Endometrial microvascular endothelial cells (primary cell): Measurements from ENCODE around the gene TROAP. TPM values are rescaled to one million over a fixed set of nuclear protein-coding genes. Genes with fewer than 3 reads are reported as not detected.
"Not testable (repeated sequence)": the region's sequence is repeated elsewhere in the genome, so short reads cannot be mapped to it uniquely, and the experiment has no call there.

Experiments used
- in situ Hi-C: cut with HindIII; loops from 2 replicates; pipeline ENCODE4 v1.10.0; 2017; ENCODE audit warnings: low sequenced_read_pairs, low pct_unique_long_range_greater_than_20kb; ENCODE audit errors: inconsistent ontology term
- total RNA-seq: library from RNA; depleted of rRNA; stranded (reverse); fragments of >200 nt; gene quantifications from one replicate; pipeline ENCODE4 v1.2.3, GENCODE V29; 2015; ENCODE audit errors: inconsistent ontology term

Gene TROAP
- total RNA-seq, 1 donor from 2014 or later, result 32.7 TPM

DNA sequence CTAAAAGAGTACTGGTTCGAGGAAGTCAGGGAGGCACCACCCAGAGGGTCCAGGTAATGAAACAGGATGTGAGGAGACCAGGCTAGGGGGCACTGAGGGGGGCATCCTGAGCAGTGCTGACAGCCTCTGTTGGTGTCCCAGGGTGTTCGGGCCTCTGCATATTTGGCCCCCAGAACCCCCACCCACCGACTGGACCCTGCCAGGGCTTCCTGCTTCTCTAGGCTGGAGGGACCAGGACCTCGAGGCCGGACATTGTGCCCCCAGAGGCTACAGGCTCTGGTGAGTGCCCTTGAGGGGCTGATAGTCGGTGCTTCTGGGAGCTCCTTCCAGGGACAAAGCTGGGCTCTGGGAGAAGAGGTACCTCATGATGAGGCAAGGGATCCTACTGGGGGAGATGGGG lies 2.6 kb downstream of the TROAP start:
- in situ Hi-C loops, result no loop called here

DNA sequence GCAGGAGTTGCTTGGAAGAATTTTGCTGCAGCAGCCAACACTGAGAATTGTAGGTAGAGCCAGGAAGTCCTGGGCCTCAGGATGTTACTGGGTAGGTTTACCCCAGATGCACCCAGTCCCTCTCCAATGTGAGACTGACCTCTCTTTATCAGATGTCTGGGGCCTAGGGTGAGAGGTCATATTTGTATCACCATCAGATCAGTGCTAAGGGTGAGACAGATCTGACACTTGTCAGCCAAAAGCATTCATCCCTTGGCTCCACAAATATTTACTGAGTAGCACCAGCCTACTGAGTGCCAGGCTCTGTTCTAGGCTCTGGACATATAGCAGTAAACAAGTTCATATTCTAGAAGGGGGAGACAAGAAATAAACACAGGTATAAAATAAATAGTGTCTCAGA lies 4.3 kb downstream of the TROAP start:
- in situ Hi-C loops, result no loop called here

DNA sequence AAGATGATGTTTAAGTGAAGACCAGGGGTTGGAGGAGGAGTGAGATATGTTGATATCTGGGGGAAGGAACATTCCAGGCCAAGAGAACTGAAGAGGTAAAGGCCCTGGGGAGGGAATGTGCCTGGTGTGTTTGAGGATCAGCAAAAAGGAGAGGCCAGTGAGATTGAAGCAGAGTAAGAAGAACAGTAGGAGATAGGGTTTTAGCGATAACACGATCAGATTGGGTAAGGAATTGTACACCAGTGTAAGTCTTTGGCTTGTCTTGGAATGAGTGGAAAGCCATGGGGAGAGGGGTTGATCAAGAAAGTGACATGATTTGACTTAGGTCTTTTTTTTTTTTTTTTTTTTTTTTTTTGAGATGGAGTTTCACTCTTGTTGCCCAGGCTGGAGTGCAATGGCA lies 4.8 kb downstream of the TROAP start:
- in situ Hi-C loops, result no loop called here

DNA sequence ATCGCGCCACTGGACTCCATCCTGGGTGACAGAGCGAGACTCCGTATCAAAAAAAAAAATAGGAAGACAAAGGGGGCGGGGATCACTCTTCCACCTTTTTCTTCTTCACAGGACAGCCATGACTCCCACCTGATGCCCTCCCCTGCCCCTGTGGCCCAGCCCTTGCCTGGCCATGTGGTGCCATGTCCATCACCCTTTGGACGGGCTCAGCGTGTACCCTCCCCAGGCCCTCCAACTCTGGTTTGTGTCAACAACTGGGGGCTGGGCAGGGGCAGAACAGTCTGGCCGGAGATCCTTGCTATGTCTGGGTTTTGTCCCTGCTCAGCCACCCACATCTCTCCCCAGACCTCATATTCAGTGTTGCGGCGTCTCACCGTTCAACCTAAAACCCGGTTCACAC lies 5.8 kb downstream of the TROAP start:
- in situ Hi-C loops, result no loop called here

DNA sequence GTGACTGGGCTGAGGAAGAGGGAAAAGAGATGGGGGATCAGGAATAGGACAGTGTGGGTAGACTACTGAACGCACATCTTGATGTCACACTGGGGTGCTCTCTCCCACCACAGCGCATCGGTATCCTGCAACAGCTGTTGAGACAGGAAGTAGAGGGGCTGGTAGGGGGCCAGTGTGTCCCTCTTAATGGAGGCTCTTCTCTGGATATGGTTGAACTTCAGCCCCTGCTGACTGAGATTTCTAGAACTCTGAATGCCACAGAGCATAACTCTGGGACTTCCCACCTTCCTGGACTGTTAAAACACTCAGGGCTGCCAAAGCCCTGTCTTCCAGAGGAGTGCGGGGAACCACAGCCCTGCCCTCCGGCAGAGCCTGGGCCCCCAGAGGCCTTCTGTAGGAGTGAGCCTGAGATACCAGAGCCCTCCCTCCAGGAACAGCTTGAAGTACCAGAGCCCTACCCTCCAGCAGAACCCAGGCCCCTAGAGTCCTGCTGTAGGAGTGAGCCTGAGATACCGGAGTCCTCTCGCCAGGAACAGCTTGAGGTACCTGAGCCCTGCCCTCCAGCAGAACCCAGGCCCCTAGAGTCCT lies 7.1 kb downstream of the TROAP start:
- in situ Hi-C loops, result no loop called here

DNA sequence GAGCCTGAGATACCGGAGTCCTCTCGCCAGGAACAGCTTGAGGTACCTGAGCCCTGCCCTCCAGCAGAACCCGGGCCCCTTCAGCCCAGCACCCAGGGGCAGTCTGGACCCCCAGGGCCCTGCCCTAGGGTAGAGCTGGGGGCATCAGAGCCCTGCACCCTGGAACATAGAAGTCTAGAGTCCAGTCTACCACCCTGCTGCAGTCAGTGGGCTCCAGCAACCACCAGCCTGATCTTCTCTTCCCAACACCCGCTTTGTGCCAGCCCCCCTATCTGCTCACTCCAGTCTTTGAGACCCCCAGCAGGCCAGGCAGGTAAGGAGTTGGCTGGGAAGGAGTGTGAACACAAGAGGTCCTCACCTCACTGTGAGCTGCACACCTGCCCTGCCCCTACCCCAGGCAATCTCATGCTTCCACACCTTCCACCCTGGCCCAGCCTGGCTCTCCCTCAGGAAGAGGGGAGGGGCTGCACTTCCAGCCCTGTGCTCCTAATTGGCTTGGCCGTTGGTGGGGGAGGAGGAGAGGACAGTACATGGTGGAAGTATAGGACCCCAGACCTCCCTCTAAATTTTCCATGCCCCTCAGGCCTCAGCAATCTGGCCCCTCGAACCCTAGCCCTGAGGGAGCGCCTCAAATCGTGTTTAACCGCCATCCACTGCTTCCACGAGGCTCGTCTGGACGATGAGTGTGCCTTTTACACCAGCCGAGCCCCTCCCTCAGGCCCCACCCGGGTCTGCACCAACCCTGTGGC lies 7.8 kb downstream of the TROAP start:
- in situ Hi-C loops, result no loop called here

DNA sequence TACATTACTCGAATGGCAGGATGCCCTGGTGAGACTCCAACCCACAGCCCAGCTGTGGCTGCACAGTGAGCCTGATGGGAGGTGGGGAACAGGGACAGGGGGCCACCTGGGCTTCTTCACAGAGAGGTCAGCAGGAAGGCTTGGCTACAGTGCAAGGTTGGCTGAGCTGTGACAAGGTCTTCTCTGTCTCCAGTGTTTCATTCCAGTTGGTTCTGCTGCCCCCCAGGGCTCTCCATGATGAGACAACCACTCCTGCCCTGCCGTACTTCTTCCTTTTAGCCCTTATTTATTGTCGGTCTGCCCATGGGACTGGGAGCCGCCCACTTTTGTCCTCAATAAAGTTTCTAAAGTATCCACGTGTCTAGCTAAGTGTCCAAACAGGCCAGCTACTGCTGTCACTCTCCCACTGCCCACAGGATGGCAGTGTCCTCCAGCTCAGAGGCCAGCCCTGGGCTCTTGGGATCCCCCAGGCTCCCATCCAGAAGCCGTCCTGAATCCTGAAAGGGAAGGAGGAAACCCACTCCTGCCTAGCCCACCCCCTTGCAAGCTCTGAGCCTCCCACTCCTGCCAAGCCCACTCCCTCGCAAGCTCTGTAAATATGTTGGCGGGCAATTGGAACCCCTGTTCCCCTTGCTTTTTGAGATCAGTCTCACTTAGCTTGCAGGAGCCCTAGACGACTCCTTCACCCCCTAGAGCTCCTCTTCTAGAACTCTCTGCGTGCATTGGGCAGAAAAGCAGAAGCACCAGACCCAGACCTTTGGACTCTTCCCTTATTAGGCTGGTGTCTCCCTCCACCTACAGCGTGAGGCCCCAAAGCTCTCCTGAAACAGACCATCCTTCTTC lies 8.5 kb downstream of the TROAP start:
- in situ Hi-C loops, result no loop called here

DNA sequence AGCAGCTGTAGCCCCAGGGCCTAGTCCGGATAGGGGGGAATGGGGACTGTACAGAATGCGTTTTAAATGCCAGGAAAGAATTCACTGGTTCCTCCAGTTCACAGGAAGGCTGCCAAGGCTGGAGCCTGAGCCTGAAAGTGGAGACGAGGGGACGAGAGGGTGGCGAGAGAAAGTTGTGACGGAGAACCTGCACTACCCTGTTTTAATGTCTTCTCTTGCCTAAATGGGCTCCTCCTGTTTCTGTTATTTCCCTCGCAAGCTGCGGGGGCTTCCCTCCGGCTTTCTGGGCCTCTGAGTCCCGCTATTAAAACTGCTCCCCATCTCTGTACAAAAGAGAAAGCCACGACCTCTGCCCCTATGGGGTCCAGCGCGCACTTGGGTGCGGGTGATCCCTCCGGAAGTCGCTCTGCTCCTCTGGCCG lies 9.4 kb downstream of the TROAP start:
- in situ Hi-C loops, result no loop called here

DNA sequence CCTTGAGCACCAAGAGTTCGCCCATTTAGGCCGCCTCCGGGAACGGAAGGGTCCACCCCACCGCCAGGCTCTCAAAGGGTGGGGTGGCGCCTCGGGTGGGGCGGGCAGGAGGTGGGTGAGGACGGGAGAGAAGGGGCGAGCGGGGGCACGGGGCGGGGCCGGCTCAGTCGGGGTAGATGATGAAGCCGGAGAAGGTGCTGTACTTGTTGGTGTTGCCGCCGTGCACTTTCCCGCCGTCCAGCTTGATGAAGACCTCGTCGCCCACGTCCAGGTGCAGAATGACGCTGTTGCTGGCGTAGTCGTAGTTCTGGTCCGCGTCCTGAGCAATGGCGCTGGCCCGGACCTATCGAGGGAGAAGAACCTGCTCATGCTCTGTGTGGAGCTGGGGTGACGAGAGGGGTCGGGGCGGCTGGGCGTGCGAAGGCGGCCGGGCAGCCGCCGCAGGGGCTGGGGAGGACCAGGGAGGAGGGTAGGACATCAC lies 9.9 kb downstream of the TROAP start:
- in situ Hi-C loops, result no loop called here

DNA sequence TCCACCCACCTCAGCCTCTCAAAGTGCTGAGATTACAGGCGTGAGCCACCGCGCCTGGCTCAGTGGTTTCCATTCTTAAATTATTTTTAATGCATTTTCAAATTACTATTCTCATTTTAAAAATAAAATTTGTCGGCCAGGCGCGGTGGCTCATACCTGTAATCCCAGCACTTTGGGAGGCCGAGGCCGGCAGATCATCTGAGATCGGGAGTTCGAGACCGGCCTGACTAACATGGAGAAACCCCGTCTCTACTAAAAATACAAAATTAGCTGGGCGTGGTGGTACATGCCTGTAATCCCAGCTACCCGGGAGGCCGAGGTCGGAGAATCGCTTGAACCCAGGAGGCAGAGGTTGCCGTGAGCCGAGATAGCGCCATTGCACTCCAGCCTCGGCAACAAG lies 10.7 kb downstream of the TROAP start:
- in situ Hi-C loops, result not testable (repeated sequence)

DNA sequence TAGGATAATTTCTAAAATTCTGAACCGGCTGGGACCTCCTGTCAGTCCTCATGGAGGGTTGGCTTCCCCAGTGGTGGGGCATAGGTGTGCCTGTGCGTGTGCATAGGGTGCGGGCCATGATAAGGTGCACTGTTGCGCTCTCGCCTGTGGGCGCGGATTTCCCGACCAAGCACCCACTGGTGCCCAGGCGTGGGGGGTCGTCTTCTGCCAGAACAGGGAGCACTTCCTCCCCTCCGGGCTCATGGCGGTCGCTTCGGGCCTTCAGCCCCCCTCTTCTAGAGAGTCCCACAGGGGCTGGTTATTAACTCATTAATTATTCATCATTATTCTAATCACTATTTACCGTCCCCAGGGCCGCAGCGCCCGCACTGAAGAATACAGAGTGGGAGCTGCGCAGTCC lies 11.2 kb downstream of the TROAP start:
- in situ Hi-C loops, result no loop called here

DNA sequence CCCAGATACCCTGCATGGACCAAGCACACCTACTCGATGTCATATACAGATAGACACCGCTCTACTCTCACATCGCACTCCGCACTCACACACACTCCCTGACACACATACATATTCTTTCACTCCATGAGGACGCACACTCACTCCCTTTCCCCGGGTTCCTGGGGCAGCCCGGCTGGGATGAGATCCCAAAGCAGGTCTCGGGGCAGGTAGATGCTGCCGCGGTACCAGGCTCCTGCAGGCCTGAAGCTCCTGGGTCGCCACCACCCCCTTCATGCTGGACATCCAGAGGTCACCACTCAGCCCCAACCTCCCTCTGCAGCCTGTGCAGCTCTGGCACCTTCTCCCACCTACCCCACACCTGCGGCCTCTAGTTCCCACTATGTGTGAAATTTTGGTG lies 11.6 kb downstream of the TROAP start:
- in situ Hi-C loops, result no loop called here

DNA sequence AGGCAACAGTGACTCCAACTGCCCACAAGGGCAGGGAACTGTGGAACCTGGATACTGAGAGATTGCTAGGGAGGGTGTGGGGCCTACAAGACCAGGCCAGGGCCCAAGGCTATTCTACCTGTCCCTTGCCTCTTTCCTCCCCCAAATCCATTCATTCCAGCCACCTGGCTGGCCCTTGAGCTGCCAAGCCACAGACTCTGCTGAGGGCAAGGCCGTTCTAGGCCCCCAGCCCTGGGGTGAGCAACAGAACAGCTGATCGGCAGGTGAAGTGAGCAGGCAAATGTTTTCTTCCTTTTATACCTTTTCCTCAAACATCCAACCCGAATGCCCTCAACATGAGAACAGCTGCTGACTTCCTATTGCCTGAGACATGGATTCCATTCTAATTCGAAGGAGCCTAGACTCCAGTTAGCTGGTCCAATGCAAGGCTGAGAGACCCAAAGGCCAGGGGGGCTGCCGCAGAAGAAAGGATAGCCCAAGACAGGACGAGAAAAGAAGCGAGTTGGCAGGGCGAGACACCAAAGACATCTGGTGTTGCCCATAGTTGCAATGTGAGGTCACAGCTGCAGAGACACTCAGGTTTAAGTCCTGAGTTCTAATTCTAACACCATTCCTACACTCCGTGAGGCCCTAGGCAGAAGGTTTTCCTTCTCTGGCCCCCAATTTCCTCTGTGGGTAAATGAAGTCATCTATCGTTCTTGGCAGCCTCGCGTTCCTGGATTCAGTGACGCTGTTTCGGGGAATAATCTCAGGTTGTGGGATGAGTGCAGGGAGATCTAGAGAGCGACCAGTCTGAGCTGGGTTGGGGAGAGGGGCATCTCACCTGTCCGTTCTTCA lies 12.3 kb downstream of the TROAP start:
- in situ Hi-C loops, result no loop called here

DNA sequence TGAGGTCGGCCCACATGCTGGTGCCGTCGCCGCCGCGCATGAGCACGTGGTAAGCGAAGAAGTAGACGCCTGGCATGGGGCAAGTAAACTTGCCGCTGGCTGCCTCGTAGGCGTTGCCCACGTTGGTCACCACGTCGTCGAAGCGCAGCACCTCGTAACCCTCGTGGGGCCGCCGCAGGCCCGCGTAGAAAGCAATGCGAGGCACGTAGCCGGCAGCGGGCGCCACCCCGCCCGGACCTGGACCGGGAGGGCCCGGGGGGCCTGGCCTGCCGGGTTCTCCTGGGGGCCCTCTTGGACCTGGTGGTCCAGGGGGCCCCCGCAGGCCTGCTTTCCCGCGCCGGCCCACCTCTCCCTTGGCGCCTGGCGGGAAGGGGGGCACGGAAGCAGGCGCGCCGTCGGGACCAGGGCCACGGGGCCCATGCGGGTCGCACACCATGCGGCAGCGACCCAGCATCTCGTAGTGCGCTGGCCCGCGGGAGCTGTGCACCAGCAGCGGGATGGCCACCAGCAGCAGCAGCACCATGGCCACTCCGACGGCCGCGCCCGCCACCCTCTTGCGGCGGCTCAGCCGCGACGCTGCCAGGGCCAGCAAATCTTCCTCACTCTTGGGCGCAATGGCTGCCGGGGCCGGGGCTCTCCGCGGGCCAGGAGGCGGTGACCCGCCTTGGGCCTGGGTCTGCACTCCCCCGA lies 13.0 kb downstream of the TROAP start:
- in situ Hi-C loops, result no loop called here

DNA sequence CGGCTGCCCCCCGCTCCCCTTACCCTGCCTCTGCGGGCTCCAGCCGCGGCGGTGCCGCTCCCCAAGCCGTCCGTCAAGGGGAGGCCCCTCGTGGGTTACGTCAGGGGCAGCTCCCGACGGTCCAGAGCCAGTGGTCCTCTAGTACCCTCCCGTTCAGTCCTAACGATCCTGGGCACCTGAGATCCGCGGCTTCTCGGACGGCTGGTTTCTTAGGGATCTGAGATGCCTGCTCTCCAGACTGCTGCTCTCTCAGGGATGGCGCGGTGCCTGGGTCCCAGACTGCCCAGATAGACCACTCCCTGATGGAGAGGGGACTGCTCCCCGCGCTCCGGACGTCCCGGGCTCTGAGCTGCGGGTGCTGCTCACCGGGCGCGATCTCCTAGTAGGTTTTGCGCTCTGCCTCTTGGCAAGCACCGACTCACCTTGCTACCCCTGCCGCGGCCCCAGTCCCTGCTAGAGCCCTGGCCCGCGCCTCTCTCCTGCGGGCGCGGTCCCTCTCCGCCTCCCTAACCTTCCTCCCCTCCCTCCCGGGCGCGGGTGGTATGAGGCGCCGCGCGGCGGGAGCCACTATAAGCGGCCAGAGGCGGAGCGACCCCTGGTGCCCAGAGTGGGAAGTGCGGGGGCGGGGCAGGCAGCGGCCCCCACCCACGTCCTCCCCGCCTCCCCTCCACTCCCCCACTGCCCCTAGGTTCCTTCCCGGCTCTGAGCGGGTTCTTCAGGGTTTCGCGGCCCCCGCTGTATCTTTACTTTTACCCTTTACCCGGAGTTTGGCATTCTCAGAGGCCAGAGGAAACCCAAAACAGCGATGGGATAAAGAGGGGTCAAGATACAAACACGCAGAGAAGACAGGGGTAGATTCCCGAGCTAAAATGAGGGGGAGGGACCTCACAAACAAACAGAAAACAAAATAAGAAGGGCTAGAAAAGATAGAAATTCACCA lies 13.9 kb downstream of the TROAP start, which contains the start of gene C1QL4:
C1QL4 (minus strand) TSS at position 544 of the 940 bp plus-strand sequence. CDS start 711 bp downstream, outside the sequence.
- in situ Hi-C loops, result no loop called here

DNA sequence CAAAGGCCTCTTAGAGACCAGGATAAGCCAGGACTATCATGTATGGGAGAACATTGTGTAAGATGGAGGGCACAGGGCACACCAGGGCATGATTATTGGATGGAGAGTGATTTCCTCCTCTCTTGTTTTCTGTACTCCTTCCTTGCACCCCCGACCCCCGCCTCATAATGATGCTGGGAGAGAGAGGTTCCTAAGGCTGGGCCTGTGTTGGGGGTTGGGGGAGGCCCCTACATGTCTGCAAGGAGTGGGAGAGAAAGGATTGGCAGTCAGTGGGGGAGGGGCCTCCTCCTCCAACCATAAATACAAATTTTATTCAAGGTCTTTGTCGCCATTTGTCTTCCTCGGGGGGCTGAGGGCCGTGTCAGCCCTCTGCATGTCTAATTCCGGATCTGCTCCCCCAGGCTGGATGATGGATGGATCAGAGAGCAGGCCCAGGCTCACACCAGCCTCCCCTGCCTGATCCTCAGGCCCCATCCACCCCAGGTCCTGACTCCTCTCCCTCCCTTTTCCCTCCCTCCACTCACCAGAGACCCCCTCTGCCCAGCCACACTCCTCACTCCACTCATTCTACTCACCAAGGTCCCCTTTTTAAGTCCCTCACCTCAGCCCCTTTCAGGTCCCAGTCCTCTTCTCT lies 15.9 kb downstream of the TROAP start:
- in situ Hi-C loops, result no loop called here

DNA sequence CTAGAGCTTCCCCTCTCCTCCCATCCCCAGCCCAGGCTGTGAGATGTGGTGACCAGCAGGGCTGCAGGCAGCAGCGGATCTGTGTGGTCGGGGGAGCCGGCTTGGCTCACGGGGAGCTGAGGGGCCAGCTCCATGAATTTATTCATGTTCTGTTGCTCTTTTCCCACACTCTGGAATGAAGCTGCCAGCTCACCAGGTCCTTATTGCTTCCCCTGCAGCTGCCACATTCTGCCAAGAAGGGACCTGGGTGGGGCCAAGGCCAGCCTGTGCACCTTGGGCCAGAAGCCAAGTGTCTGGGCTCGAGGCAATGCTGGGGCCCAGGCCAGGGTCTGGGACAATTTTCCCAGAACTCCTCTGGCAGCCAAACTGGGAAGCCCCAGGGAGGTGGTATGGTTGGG lies 16.4 kb downstream of the TROAP start:
- in situ Hi-C loops, result no loop called here
